Stimulated activated CD8-positive, alpha-beta memory T cell treated with anti-CD3 and anti-CD28 coated beads, Interleukin-4, amount 100 ng/mL, for 24 hours (primary cell): ENCODE results near the gene VEGFA.

ENCODE experiments used
- DNase-seq: peaks from one replicate; pipeline ENCODE4 v3.0.0-alpha.2; 2020; ENCODE audit warnings: low read depth

VEGFA gene

GRCh38 chr6:43759136-43759906 is 10.7 kb upstream of the VEGFA start:
- no peak for DNase-seq

DNA sequence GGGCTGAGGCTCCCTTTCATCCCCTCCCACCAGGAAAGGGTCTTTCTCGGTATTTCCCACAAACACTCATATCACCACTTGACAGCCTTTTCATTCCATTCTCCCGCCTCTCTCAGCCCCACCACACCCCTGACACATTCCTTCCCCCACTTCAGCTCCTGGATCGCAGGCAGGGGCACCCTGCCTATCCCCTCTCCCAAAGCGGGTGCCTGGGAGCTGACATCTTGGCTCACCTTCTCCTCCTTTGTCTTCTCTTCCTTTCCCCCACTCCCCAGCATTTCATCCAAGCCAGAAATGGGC is 10.2 kb upstream of the VEGFA start:
- DNase-seq: no peak

- DNase-seq: no peak
These were observed 9.5 kb upstream of the VEGFA start for GRCh38 chr6:43760210-43761168.

- no peak for DNase-seq
These were observed 8.2 kb upstream of the VEGFA start for GRCh38 chr6:43761666-43762409.

DNA sequence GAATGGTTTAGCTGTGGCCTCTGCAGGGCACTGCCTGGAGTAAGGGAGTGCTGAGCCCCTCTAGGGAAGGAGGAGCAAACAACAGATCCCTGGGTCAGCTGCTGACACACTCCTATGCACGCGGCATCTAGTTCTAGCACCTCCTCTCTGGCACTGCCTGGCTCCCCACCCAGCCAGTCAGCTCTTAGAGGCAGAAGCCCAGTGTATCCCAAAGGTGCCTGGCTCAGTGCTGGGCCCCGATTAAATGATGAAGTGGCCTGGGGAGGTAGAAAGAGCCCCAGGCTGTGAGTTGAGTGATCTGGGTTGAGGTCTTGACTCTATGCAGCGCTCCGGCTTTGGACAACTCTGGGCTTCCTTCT is 7.6 kb upstream of the VEGFA start:
- DNase-seq: no peak

GRCh38 chr6:43762966-43763695 is 6.9 kb upstream of the VEGFA start:
- no peak for DNase-seq

- DNase-seq: no peak
These were observed 6.0 kb upstream of the VEGFA start for GRCh38 chr6:43763812-43764522.

DNA sequence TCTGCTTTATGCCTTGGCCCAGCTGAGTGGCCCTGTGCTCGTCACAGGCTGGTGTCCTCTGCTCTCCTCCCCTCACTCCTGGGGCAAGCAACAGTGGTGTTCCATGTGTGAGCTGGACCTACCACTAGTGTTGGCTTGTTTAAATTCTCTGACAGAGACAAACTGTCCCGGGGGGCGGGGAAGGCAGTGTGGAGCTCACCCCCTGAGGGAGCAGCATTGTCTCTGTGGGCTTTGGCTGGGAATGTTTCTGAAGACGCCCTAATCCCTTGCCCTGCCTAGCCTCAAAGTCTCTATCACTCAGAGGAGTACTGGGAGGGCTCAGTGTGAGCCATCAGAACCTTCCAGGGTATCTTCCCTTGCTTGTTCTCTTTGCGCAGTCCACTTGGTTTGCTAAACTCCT is 5.2 kb upstream of the VEGFA start:
- no peak for DNase-seq

- DNase-seq: no peak
These were observed 4.1 kb upstream of the VEGFA start for GRCh38 chr6:43765776-43766499.

- no peak for DNase-seq
These were observed 3.5 kb upstream of the VEGFA start for GRCh38 chr6:43766500-43766853.

DNA sequence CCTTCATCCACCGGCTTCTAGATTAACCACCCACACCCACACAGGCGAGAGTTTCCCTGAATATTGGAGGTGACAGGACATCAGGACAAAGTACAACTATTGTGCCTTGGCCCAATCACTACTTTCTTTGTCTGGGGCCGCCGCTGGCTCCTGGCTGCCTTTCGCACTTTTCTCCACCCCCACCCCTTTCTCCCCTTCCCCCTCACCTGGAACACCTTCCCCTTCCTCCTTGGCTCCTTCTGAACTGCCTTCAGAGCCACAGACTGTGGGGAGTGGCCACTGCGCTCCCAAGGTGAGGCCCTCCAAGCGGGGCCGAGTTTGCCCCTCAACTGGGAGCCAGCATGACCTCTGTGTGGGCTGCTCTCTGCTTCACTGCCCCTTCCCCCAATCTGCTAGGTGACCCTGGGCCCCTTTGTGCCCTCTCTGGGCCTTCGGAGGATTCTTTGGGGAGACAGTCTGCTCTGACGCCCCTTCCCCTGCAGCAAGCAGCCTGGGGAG is 3.0 kb upstream of the VEGFA start:
- no peak for DNase-seq

DNA sequence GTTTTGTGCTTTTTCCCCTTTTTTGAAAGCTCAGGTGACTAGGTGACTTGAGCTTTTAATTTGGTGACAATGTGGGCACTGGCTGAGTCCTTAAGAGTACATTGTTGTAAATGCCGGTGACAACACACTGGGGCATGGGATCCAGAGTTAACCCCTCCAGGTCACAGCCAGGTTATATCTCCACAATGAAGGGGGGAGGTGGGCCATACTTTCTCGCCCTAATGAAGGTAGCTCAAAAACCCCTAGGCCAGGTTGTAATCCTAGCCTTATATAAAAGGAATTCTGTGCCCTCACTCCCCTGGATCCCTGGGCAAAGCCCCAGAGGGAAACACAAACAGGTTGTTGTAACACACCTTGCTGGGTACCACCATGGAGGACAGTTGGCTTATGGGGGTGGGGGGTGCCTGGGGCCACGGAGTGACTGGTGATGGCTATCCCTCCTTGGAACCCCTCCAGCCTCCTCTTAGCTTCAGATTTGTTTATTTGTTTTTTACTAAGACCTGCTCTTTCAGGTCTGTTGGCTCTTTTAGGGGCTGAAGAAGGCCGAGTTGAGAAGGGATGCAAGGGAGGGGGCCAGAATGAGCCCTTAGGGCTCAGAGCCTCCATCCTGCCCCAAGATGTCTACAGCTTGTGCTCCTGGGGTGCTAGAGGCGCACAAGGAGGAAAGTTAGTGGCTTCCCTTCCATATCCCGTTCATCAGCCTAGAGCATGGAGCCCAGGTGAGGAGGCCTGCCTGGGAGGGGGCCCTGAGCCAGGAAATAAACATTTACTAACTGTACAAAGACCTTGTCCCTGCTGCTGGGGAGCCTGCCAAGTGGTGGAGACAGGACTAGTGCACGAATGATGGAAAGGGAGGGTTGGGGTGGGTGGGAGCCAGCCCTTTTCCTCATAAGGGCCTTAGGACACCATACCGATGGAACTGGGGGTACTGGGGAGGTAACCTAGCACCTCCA is 2.2 kb upstream of the VEGFA start:
- DNase-seq: no peak

- DNase-seq: no peak
These were observed 1.5 kb upstream of the VEGFA start for GRCh38 chr6:43768506-43768860.

GRCh38 chr6:43768983-43769525 is 957 bp upstream of the VEGFA start:
- no peak for DNase-seq

GRCh38 chr6:43770372-43771209 is 580 bp downstream of the VEGFA start:
- DNase-seq: no peak

DNA sequence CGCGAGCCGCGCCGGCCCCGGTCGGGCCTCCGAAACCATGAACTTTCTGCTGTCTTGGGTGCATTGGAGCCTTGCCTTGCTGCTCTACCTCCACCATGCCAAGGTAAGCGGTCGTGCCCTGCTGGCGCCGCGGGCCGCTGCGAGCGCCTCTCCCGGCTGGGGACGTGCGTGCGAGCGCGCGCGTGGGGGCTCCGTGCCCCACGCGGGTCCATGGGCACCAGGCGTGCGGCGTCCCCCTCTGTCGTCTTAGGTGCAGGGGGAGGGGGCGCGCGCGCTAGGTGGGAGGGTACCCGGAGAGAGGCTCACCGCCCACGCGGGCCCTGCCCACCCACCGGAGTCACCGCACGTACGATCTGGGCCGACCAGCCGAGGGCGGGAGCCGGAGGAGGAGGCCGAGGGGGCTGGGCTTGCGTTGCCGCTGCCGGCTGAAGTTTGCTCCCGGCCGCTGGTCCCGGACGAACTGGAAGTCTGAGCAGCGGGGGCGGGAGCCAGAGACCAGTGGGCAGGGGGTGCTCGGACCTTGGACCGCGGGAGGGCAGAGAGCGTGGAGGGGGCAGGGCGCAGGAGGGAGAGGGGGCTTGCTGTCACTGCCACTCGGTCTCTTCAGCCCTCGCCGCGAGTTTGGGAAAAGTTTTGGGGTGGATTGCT is 1.3 kb downstream of the VEGFA start:
- peak; percentile 55 for DNase-seq

GRCh38 chr6:43771858-43772680 is 2.1 kb downstream of the VEGFA start:
- peak; percentile 53 for DNase-seq
